Activated T-helper 2 cell treated with anti-CD3 and anti-CD28 coated beads, Interferon-gamma antibody, Interleukin-2, Interleukin-4, amounts not matched to agents 10 μg/mL and 5 μg/mL and 100 μg/mL, durations not matched to agents 14 hours and 24 hours and 36 hours (primary cell): ENCODE measurements around the gene WDR70. TPM values are rescaled to one million over a fixed set of nuclear protein-coding genes. Genes with fewer than 3 reads are reported as not detected.

Source experiments
- DNase-seq: peaks from one replicate; pipeline ENCODE4 v3.0.0; 2021; ENCODE audit warnings: low spot score
- H3K27ac Mint-ChIP-seq: one replicate; pipeline ENCODE4 v1.8.0; 2021; ENCODE audit warnings: mixed read lengths
- H3K27me3 Mint-ChIP-seq: one replicate; pipeline ENCODE4 v1.8.0; 2021; ENCODE audit warnings: low read depth, mixed read lengths
- H3K36me3 Mint-ChIP-seq: one replicate; pipeline ENCODE4 v1.8.0; 2021; ENCODE audit warnings: low read depth, mixed read lengths
- H3K4me1 Mint-ChIP-seq: one replicate; pipeline ENCODE4 v1.8.0; 2021; ENCODE audit warnings: low read depth, mixed read lengths
- H3K4me3 Mint-ChIP-seq: one replicate; pipeline ENCODE4 v1.8.0; 2021; ENCODE audit warnings: low read depth, mild to moderate bottlenecking, moderate library complexity, mixed read lengths
- H3K9me3 Mint-ChIP-seq: one replicate; pipeline ENCODE4 v1.8.0; 2021; ENCODE audit warnings: mixed read lengths
- intact Hi-C: fragments of 100-400 bp; cut with micrococcal nuclease; formaldehyde crosslinking; loops from one replicate; pipeline ENCODE4 v1.15.1; 2023
- total RNA-seq: library from RNA; stranded (reverse); gene quantifications from 2 replicates; pipeline ENCODE4 v1.2.3, GENCODE V29; 2022

Gene WDR70
- total RNA-seq, 1 donor from 2014 or later: 37.9 TPM

DNA sequence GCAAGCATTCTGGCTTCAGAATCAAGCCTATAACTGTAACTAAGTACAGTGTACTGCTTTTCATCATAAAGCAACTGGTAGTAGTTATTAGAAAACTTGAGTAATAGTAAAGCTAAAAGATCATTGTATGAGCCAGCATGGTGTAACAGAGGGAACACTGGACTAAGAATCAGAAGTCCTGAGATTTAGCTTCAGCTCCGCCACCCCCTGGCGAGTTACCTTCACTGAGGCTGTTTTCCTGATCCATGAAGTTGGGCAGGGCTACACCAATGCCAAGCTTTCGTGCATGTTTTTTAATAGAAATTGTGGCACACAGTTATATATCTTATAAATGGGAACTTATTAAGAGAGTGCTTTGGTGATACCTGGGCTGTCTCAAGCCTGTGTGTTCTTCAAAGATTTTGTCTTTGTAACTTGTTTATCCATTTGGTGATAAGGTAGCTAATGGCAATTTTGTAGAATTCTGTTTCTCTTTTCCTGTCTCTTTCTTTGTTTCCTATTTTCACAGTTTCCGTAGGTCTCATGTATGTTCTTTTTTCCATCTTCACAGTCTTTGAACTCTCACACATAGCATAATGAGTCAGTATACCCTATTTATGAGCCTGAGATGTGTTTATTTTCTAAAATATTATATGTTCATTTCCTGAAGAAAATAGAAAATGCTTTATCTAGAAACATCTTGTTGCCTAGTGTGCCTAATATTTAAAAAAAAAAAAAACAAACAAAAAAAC is 358.4 kb downstream of the WDR70 start:
- H3K4me1 Mint-ChIP-seq: peaks cover 28% of the 10 kb centered on the region
- intact Hi-C loops: loop anchor here (1.0 kb wide), 1 partner anchor 16 kb away; no protein-coding TSS in a partner anchor
- H3K9me3 Mint-ChIP-seq: peaks cover 9% of the 10 kb centered on the region
- no peaks in the 10 kb centered on the region for H3K27me3 Mint-ChIP-seq
- no peak overlapping the region for H3K4me3 Mint-ChIP-seq
- H3K36me3 Mint-ChIP-seq: peaks cover 14% of the 10 kb centered on the region
- H3K27ac Mint-ChIP-seq: peak overlapping the region; percentile 36
- DNase-seq: no peak

DNA sequence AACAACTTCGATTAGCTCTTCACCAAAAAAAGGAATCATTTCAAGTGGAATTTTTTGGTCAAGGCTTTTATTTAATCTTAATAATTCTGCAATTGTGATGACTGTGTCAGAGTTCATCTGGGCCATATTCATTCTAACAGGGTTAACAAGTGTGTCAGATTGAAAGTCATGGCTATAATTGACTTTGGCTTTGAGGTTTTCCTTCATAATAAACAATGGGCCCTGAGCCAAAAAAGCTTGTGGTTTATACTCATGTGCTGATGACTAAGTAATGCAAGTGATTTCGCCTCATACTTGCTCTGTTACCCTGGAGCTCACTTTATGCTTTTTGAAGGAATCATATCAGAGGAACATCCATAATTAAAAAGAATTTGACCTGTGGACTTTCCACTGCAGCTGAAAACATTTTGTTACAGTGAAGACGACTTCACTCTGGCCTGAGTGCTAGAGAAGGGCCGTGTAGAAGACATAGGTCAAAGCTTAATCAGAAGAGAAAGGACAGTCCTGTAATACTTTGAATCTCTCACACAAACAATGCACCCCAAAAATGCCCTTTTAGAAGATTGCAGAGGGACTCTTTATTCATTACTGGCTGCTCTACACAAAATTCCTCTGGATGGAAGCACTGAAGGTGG is 359.1 kb downstream of the WDR70 start:
- Mint-ChIP-seq H3K27ac (peak overlapping the region; percentile 46), H3K27me3 (no peaks in the 10 kb centered on the region), H3K4me3 (no peak overlapping the region), H3K4me1 (peaks cover 28% of the 10 kb centered on the region), H3K9me3 (peaks cover 13% of the 10 kb centered on the region), H3K36me3 (peaks cover 19% of the 10 kb centered on the region)
- intact Hi-C loops: loop anchor here (1.0 kb wide), 1 partner anchor 17 kb away; no protein-coding TSS in a partner anchor
- peak; percentile 11 for DNase-seq

DNA sequence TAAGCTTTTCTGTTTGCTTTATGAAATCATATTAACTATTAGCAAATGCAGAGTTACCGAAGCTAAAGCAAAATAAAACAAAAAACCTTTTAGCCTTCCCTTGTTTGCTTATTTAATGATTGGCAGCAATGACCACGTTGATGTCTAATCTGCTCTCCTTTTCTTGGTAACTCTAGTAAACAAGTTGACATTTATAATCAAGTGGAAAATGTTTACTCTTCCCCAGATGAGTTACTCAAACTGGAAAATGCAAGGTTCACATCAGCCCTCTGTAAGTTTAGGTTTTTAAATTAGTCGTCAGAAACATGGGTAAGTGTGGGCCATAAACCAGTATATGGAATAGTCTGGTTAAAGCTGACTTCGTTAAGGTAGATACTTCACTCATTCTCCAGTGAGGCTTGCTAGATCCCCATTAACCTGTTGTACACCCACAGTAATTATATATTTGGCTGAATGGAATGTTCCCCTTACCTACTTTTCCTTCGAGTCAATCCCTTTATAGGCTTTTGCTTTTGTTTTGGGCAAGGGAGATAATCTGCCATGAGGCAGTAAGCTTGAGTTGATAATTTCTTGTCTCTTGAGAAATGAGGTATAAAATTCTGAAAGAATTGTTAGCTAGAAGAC is 359.9 kb downstream of the WDR70 start:
- Mint-ChIP-seq H3K27ac (peak overlapping the region; percentile 58), H3K9me3 (peaks cover 16% of the 10 kb centered on the region), H3K36me3 (peaks cover 23% of the 10 kb centered on the region), H3K27me3 (no peaks in the 10 kb centered on the region), H3K4me3 (no peak overlapping the region), H3K4me1 (peaks cover 28% of the 10 kb centered on the region)
- no peak for DNase-seq
- intact Hi-C loops: loop anchor here (1.0 kb wide), 1 partner anchor 18 kb away; no protein-coding TSS in a partner anchor

DNA sequence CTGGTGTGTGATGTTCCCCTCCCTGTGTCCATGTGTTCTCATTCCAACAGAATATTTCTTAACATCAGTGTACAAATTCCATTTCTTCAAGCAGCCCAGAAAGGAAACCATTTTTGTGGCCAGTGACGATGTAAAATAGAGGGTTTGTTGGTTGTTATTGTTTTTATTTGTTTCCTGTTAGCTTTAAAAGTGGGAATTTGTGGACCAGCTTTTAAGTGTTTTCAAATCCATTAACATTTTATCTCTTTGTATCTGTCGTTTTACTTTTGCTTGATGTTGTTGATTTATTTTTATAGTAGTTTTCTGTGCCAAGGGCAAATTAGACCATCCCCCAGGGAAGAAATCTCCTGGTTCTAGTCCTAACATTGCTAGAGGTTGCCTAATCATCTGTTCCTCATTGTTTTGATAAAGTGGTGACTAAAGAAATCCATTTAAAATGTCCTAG is 360.7 kb downstream of the WDR70 start:
- Mint-ChIP-seq H3K27me3 (no peaks in the 10 kb centered on the region), H3K36me3 (peaks cover 30% of the 10 kb centered on the region), H3K4me1 (peaks cover 28% of the 10 kb centered on the region), H3K27ac (no peak overlapping the region), H3K4me3 (no peak overlapping the region), H3K9me3 (peaks cover 25% of the 10 kb centered on the region)
- no peak for DNase-seq
- intact Hi-C loops: no loop called here

DNA sequence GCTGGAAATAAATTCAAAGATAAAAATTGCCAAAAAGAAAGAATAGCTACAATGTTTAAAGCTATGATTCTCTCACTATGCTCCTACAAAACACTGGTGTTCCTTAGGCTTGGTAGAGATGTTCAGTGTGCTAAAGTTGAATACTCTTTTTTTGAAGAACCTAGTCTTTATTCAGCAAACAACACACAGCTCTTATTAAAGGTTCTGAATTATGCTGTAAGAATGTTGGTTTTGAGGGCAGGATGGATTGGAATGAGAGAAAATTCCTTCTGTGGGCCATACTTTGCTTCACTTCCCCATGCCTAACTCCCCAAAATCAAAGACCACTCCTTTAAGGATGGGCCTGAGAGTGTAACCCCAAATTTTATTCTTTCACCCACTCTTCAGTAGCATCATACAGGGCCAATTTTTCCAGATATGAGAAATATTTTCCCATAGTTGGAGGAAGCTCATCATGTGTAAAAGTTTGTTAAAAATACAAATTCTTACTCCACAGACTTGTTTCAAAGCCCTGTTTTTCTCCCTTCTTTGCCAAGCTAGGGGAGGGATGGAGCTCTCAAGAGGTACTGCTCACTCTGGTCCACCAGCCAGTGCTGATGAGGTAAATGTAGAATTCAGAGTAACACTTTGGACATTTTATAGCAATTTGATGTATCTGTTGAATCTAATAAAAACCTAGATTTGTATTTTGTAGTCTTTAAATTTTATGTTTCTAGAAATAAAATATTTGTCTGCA is 361.4 kb downstream of the WDR70 start:
- no peak for DNase-seq
- Mint-ChIP-seq H3K4me1 (peaks cover 27% of the 10 kb centered on the region), H3K4me3 (no peak overlapping the region), H3K9me3 (peaks cover 30% of the 10 kb centered on the region), H3K27ac (no peak overlapping the region), H3K27me3 (no peaks in the 10 kb centered on the region), H3K36me3 (peaks cover 32% of the 10 kb centered on the region)
- intact Hi-C loops: no loop called here

DNA sequence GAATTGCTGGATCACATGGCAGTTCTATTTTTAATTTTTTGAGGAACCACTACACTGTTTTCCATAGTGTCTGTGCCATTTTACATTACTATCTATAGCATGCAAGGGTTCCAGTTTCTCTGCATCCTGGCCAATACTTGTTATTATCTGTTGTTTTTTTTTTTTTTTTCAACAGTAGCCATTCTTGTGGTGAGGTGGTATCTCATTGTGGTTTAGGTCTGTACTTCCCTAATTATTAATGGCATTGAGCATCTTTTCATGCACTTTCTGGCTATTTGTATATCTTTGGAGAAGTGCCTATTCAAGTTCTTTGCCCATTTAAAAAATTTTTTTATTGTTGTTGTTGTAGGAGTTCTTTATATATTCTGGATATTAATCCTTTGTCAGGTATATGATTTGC is 363.0 kb downstream of the WDR70 start:
- Mint-ChIP-seq H3K4me3 (no peak overlapping the region), H3K9me3 (peaks cover 40% of the 10 kb centered on the region), H3K36me3 (peaks cover 32% of the 10 kb centered on the region), H3K27me3 (no peaks in the 10 kb centered on the region), H3K27ac (no peak overlapping the region), H3K4me1 (peaks cover 17% of the 10 kb centered on the region)
- intact Hi-C loops: no loop called here
- no peak for DNase-seq

DNA sequence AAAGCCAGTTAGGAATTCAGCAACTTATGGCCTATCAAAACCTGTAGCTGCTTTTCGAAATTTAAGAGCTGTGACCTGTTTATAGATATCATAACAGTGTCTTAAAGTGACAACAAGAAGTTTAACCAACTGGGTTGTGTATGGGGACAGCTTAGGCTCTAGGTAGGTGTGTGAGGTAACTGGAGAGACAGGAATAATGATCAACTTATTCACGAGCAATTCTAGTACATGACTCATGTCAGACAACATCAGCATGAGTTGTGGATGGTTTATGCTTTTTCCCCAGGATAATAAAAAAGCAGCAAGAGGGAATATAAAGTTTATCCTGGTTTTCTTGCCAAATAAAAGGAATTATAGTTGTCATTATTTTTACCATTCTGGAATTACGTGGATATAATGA is 372.1 kb downstream of the WDR70 start:
- no peaks in the 10 kb centered on the region for H3K27me3 Mint-ChIP-seq
- H3K27ac Mint-ChIP-seq: no peak overlapping the region
- no peak overlapping the region for H3K4me3 Mint-ChIP-seq
- peaks cover under 1% of the 10 kb centered on the region for H3K36me3 Mint-ChIP-seq
- intact Hi-C loops: no loop called here
- H3K4me1 Mint-ChIP-seq: no peaks in the 10 kb centered on the region
- DNase-seq: no peak
- H3K9me3 Mint-ChIP-seq: peaks cover 15% of the 10 kb centered on the region

DNA sequence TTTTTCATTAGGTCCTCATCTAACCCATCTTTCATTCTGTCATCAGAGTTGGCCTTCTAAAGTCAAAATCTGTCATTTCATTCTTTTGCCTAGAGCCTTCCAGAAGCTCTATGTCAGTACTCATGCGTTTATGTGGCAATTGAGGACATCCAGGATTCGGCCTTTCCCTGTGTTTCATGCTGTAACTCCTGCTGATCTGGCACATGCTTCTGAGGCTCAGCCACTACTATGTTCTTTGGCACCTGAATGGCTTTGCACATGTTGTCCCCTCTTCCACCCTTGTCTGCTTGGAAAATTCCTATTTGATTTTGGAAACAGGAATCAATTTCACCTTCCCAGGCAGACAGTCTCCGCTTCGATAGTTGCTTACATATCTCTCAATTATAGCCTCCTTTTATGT is 375.9 kb downstream of the WDR70 start:
- intact Hi-C loops: no loop called here
- Mint-ChIP-seq H3K9me3 (peaks cover 4% of the 10 kb centered on the region), H3K27me3 (no peaks in the 10 kb centered on the region), H3K36me3 (peaks cover 4% of the 10 kb centered on the region), H3K27ac (no peak overlapping the region), H3K4me3 (no peak overlapping the region), H3K4me1 (no peaks in the 10 kb centered on the region)
- DNase-seq: no peak

DNA sequence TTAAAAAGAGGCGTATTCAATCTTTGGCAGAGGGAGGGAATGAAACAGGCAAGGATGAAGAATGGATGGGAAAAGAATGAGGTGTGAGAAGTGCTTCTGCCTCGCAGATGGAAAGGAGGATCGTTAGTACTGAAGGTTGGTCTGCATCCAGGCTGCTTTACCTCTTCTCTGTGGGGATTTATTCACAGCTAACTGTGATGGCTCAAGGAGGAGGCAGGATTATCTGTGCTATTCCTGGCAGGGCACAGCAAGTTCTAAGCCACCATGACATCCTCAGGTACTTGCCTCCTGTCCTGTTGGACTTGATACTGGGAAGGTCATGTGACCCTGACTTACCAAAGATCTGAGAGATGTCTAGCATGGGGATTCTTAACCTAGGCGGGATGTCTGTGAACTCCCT is 376.5 kb downstream of the WDR70 start:
- Mint-ChIP-seq H3K4me3 (no peak overlapping the region), H3K27me3 (peaks cover under 1% of the 10 kb centered on the region), H3K27ac (no peak overlapping the region), H3K9me3 (peaks cover 4% of the 10 kb centered on the region), H3K4me1 (no peaks in the 10 kb centered on the region), H3K36me3 (peaks cover 4% of the 10 kb centered on the region)
- intact Hi-C loops: no loop called here
- DNase-seq: no peak

DNA sequence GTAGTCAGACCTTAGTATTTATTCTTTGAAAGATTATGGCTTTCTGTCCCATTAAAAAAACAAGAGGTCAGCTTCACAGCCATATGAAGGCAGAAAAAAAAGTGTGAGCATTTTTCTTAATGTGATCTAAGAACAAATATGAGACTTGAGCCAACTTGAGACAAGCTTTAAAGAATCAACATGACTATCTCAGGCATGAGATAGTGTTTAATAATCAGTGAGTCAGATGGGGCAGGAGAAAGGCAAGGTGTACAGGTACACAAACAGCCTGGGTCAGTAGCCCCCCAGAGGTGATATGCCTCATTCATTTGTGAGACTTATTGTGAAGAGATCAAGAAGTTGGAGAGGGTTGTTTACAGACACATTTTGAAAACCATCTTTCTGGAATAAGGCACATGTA is 377.1 kb downstream of the WDR70 start:
- no peak overlapping the region for H3K4me3 Mint-ChIP-seq
- H3K27ac Mint-ChIP-seq: no peak overlapping the region
- peaks cover 4% of the 10 kb centered on the region for H3K9me3 Mint-ChIP-seq
- no peaks in the 10 kb centered on the region for H3K4me1 Mint-ChIP-seq
- peaks cover 2% of the 10 kb centered on the region for H3K27me3 Mint-ChIP-seq
- H3K36me3 Mint-ChIP-seq: peaks cover 4% of the 10 kb centered on the region
- no peak for DNase-seq
- intact Hi-C loops: no loop called here

DNA sequence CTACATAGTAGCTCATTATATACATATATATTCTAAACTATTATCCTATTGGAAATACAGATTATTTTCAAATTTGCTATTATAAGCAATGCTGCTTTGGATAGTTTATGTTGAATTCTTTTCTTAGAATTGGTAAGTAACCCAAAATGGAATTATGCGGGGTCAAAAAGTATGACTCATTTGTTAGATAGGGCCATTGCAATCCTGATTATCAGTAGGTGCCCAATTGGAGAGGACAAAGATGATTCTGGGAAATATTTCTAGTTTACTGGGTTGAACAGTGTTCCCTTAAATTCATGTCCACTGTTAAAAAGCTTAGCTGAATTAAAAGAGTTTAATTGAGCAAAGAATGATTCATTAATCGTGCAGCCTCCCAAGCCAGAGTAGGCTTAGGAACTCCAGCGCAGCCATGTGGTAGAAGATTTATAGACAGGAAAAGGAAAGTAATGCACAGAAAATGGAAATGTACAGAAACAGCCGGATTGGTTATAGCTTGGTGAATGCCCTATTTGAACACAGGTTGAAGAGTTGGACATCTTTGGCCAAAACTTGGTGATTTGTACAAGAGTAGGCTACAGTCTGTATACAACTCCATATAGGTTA is 379.0 kb downstream of the WDR70 start:
- Mint-ChIP-seq H3K27ac (no peak overlapping the region), H3K4me1 (peaks cover 2% of the 10 kb centered on the region), H3K27me3 (peaks cover 2% of the 10 kb centered on the region), H3K9me3 (peaks cover 4% of the 10 kb centered on the region), H3K4me3 (no peak overlapping the region), H3K36me3 (peaks cover 4% of the 10 kb centered on the region)
- intact Hi-C loops: no loop called here
- DNase-seq: no peak

DNA sequence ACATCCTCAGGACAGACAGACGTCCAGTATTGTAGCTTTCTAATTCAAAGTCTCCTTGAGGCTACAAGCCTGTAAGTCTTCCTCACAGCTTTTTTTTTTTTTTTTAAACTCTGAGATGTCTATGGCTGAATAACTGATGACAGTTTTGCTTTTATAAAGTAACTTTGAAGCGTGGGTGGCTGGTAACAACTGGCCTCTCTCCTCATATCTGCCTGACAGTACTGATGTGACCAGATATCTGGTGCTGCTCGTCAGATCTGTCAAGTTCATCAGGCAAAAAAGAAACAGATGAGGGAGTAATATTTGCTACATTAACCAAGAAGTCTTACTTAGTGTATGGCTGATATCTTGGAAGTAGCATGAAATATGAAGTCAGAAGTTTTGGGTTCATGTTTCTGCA is 388.1 kb downstream of the WDR70 start:
- Mint-ChIP-seq H3K36me3 (no peaks in the 10 kb centered on the region), H3K4me1 (peaks cover 2% of the 10 kb centered on the region), H3K27me3 (peaks cover 2% of the 10 kb centered on the region), H3K4me3 (no peak overlapping the region), H3K27ac (no peak overlapping the region), H3K9me3 (no peaks in the 10 kb centered on the region)
- intact Hi-C loops: no loop called here
- no peak for DNase-seq
